Fibroblast of villous mesenchyme (primary cell): Measurements from ENCODE around the gene YTHDC1. TPM values are rescaled to one million over a fixed set of nuclear protein-coding genes. Genes with fewer than 3 reads are reported as not detected.

Source experiments
- DNase-seq: peaks from one replicate; pipeline ENCODE4 v3.0.0-alpha.2; 2010; ENCODE audit warnings: low read depth
- H3K4me3 ChIP-seq: 2 replicates; pipeline ENCODE4 v1.5.1; 2011; ENCODE audit warnings: low read depth, mild to moderate bottlenecking, low read length
- CTCF ChIP-seq: IDR thresholded peaks from 2 replicates; pipeline ENCODE4 v1.5.1; 2012; ENCODE audit warnings: low read depth, mild to moderate bottlenecking, low read length; ENCODE audit not compliant: insufficient read depth
- total RNA-seq: library from RNA; depleted of rRNA; stranded (reverse); fragments of >200 nt; gene quantifications from 2 replicates; pipeline ENCODE4 v1.2.3, GENCODE V29; 2012

YTHDC1 gene
- total RNA-seq, 1 donor: 43.2 TPM

GRCh38 chr4:68369142-68369805 is 19.4 kb upstream of the YTHDC1 start:
- TF ChIP-seq CTCF: no peak
- H3K4me3 ChIP-seq: no peak overlapping the region

GRCh38 chr4:68368691-68369131 is 18.8 kb upstream of the YTHDC1 start:
- peak; percentile 87 for DNase-seq
- peak overlapping the region; percentile 5 for H3K4me3 ChIP-seq
- TF ChIP-seq CTCF: no peak

More at GRCh38 chr4:68369142-68369805, 19.4 kb upstream of the YTHDC1 start:
- peak; percentile 45 for DNase-seq

- H3K4me3 ChIP-seq: no peak overlapping the region
- DNase-seq: no peak
- no peak for TF ChIP-seq CTCF
Observed at GRCh38 chr4:68367835-68368234, 17.9 kb upstream of the YTHDC1 start.

- peak; percentile 50 for DNase-seq
- no peak overlapping the region for H3K4me3 ChIP-seq
- TF ChIP-seq CTCF: peak; percentile 8
Observed at GRCh38 chr4:68366600-68366999, 16.7 kb upstream of the YTHDC1 start.

- TF ChIP-seq CTCF: no peak
- H3K4me3 ChIP-seq: no peak overlapping the region
- DNase-seq: no peak
Observed at GRCh38 chr4:68365068-68365467, 15.2 kb upstream of the YTHDC1 start.

GRCh38 chr4:68361146-68361589 is 11.3 kb upstream of the YTHDC1 start:
- DNase-seq: peak; percentile 95
- no peak for TF ChIP-seq CTCF
- no peak overlapping the region for H3K4me3 ChIP-seq

- no peak for TF ChIP-seq CTCF
- no peak for DNase-seq
- H3K4me3 ChIP-seq: no peak overlapping the region
Observed at GRCh38 chr4:68360231-68360968, 10.5 kb upstream of the YTHDC1 start.
